HCT116 (cell line): ENCODE data around the gene GALNT18. TPM values are rescaled to one million over a fixed set of nuclear protein-coding genes. Genes with fewer than 3 reads are reported as not detected.

Experiments used
- ATAC-seq: fragments of 200-7000 bp; cut with Tn5 transposase; 2 replicates; pipeline ENCODE4 v1.9.1; 2020; ENCODE audit warnings: mild to moderate bottlenecking, moderate library complexity
- BruUV-seq: library from RNA; stranded (reverse); fragments of 400-500 nt; replicated peaks from 2 replicates; lab custom pipeline; 2021; lab: Mats Ljungman, UMichigan
- CTCF ChIA-PET: fragments of 300-600 bp; sonication (Branson Sonifier 250); formaldehyde crosslinking; loops from one replicate; lab custom pipeline; 2021; ENCODE audit warnings: antibody characterized with exemption; lab: Charles Lee
- POLR2A ChIA-PET: fragments of 300-600, 350-600 bp; sonication (Branson Sonifier 250); formaldehyde crosslinking; loops from one replicate; lab custom pipeline; 2021; ENCODE audit warnings: antibody characterized with exemption; lab: Charles Lee
- RAD21 ChIA-PET, 2 experiments: fragments of 300-600 bp; sonication (Branson Sonifier 250); formaldehyde crosslinking; loops; one replicate each; lab custom pipeline; 2023; ENCODE audit warnings: low total read pairs in 2 of 2; ENCODE audit not compliant: uncharacterized antibody in 2 of 2, unreplicated experiment in 2 of 2, low non-redundant PET in 1 of 2; lab: Charles Lee
- DNase-seq: peaks from one replicate; pipeline ENCODE4 v3.0.0-alpha.2; 2010; ENCODE audit warnings: low read depth, low spot score
- H2AFZ ChIP-seq: fragments of 200-600 bp; shearing (Covaris generic), sonication (generic); 2 replicates; pipeline ENCODE4 v1.6.1; 2017; ENCODE audit warnings: low read depth, mixed run types, mixed read lengths, antibody characterized with exemption, low read length; ENCODE audit not compliant: poor library complexity, severe bottlenecking
- H3K27ac ChIP-seq: 2 replicates; pipeline ENCODE4 v1.5.1; 2012; ENCODE audit warnings: low read depth, low read length
- H3K27me3 ChIP-seq: fragments of 200-600 bp; sonication (generic); 2 replicates; pipeline ENCODE4 v1.6.1; 2016; ENCODE audit warnings: mixed run types, low read length, mixed read lengths; ENCODE audit not compliant: insufficient read depth
- H3K36me3 ChIP-seq, 2 experiments: fragments of 200-500 bp in 1 of 2; fragments of 200-600 bp in 1 of 2; sonication (Bioruptor generic) in 1 of 2; sonication (generic) in 1 of 2; 2 replicates each; pipeline versions ENCODE4 v1.5.1 to v1.6.1; 2014 to 2016; ENCODE audit warnings: low read length in 2 of 2, inconsistent platforms in 1 of 2, mixed read lengths in 1 of 2, mixed run types in 1 of 2; ENCODE audit not compliant: insufficient read depth in 2 of 2, control insufficient read depth in 1 of 2
- H3K4me1 ChIP-seq, 2 experiments: fragments of 200-600 bp in 1 of 2; sonication (generic) in 1 of 2; 2 replicates each; pipeline versions ENCODE4 v1.5.1 to v1.6.1; 2012 to 2017; ENCODE audit warnings: low read length in 2 of 2, inconsistent platforms in 1 of 2, mild to moderate bottlenecking in 1 of 2, mixed read lengths in 1 of 2, mixed run types in 1 of 2, moderate library complexity in 1 of 2; ENCODE audit not compliant: insufficient read depth in 2 of 2, control insufficient read depth in 1 of 2
- H3K4me2 ChIP-seq: fragments of 200-600 bp; sonication (generic); 2 replicates; pipeline ENCODE4 v1.6.1; 2017; ENCODE audit warnings: mixed run types, low read length, mixed read lengths
- H3K4me3 ChIP-seq, 2 experiments: fragments of 200-600 bp in 1 of 2; sonication (generic) in 1 of 2; replicated peaks in 1 of 2; 2 replicates each; pipeline ENCODE4 v1.5.1; 2011 to 2016; ENCODE audit warnings: low read length in 2 of 2, control low read depth in 1 of 2, low read depth in 1 of 2, mild to moderate bottlenecking in 1 of 2, mixed read lengths in 1 of 2, mixed run types in 1 of 2
- H3K79me2 ChIP-seq: fragments of 200-600 bp; sonication (generic); 2 replicates; pipeline ENCODE4 v1.6.1; 2017; ENCODE audit warnings: mild to moderate bottlenecking, mixed run types, low read length, moderate library complexity, mixed read lengths; ENCODE audit not compliant: insufficient read depth
- H3K9ac ChIP-seq: fragments of 200-600 bp; sonication (generic); 2 replicates; pipeline ENCODE4 v1.6.1; 2016; ENCODE audit warnings: low read length, mixed read lengths
- H3K9me2 ChIP-seq: fragments of 200-600 bp; sonication (generic), shearing (Covaris generic); 2 replicates; pipeline ENCODE4 v1.6.1; 2017; ENCODE audit warnings: mixed run types, mild to moderate bottlenecking, moderate library complexity; ENCODE audit not compliant: insufficient read depth
- H3K9me3 ChIP-seq, 2 experiments: fragments of 200-500 bp in 1 of 2; fragments of 200-600 bp in 1 of 2; sonication (Bioruptor generic) in 1 of 2; sonication (generic) in 1 of 2; 2 replicates each; pipeline ENCODE4 v1.6.1; 2014 to 2017; ENCODE audit warnings: low read length in 2 of 2, mixed read lengths in 2 of 2, inconsistent platforms in 1 of 2, low read depth in 1 of 2, mild to moderate bottlenecking in 1 of 2, mixed run types in 1 of 2, moderate library complexity in 1 of 2; ENCODE audit not compliant: control insufficient read depth in 1 of 2, insufficient read depth in 1 of 2
- H4K20me1 ChIP-seq: fragments of 200-600 bp; sonication (generic), shearing (Covaris generic); 2 replicates; pipeline ENCODE4 v1.6.1; 2017; ENCODE audit warnings: mixed run types, mild to moderate bottlenecking, moderate library complexity; ENCODE audit not compliant: insufficient read depth
- CEBPB ChIP-seq: IDR thresholded peaks from 2 replicates; pipeline ENCODE4 v1.6.1; 2012; ENCODE audit warnings: low read depth
- EGR1 ChIP-seq: IDR thresholded peaks from 2 replicates; pipeline ENCODE4 v1.6.1; 2012; ENCODE audit warnings: low read depth
- EZH2 ChIP-seq: fragments of 200-600 bp; sonication (generic); IDR thresholded peaks from 2 replicates; pipeline ENCODE4 v1.6.1; 2017; ENCODE audit warnings: antibody characterized with exemption, mixed run types
- FOSL1 ChIP-seq: IDR thresholded peaks from 2 replicates; pipeline ENCODE4 v1.6.1; 2012; ENCODE audit warnings: low read depth
- RAD21 ChIP-seq: IDR thresholded peaks from 2 replicates; pipeline ENCODE4 v1.6.1; 2012; ENCODE audit warnings: low read depth, mild to moderate bottlenecking
- REST ChIP-seq: IDR thresholded peaks from 2 replicates; pipeline ENCODE4 v1.6.1; 2012; ENCODE audit warnings: low read depth
- SRF ChIP-seq: IDR thresholded peaks from 2 replicates; pipeline ENCODE4 v1.6.1; 2012; ENCODE audit warnings: low read depth
- TCF7L2 ChIP-seq: IDR thresholded peaks from 2 replicates; pipeline ENCODE4 v1.7.0; 2011; ENCODE audit warnings: borderline replicate concordance, inconsistent platforms; ENCODE audit not compliant: insufficient read depth, insufficient read length; ENCODE audit errors: extremely low read depth
- intact Hi-C: fragments of 100-400 bp; cut with micrococcal nuclease; formaldehyde crosslinking; loops from 2 replicates; pipeline ENCODE4 v1.10.0; 2022
- total RNA-seq: library from RNA; stranded (reverse); gene quantifications from one replicate; pipeline ENCODE4 v1.2.1, GENCODE V29; 2021; ENCODE audit not compliant: unreplicated experiment

Gene GALNT18
- total RNA-seq, 1 experiment from 2014 or later = 19.9 TPM

- peaks cover 10% of the 10 kb centered on the region; the same call in 1 of the 2 replicates for H3K79me2 ChIP-seq
- ChIA-PET CTCF (no interaction called here), RAD21 (no interaction called here), POLR2A (no interaction called here)
- 0 out of 2 replicates have a peak, but pooled peaks cover 5% of the 10 kb centered on the region for H3K9me2 ChIP-seq
- H3K4me2 ChIP-seq = no peak overlapping the region
- H3K9ac ChIP-seq = no peak overlapping the region
- no peak overlapping the region for H3K4me3 ChIP-seq
- H3K4me1 ChIP-seq = peaks cover 21 to 38% of the 10 kb centered on the region in 2 experiments
- intact Hi-C loops = no loop called here
- no peak for DNase-seq
- ATAC-seq = no peak
- H3K36me3 ChIP-seq = no peaks in the 10 kb centered on the region
- no peak overlapping the region for H3K27ac ChIP-seq
- H3K27me3 ChIP-seq = no peaks in the 10 kb centered on the region
- no peaks in the 10 kb centered on the region for H3K9me3 ChIP-seq
- H2AFZ ChIP-seq = no peak overlapping the region
- no peaks in the 10 kb centered on the region for H4K20me1 ChIP-seq
- BruUV-seq = no TSS peak
- TF ChIP-seq FOSL1 (no peak), RAD21 (no peak), TCF7L2 (no peak), CEBPB (no peak)
These were observed 49.9 kb downstream of the GALNT18 start for GRCh38 chr11:11571893-11572292.

GRCh38 chr11:11570823-11571222 lies 51.0 kb downstream of the GALNT18 start:
- no TSS peak for BruUV-seq
- H3K4me3 ChIP-seq = no peak overlapping the region
- H3K36me3 ChIP-seq = no peaks in the 10 kb centered on the region
- ATAC-seq (no peak), DNase-seq (no peak)
- CTCF ChIA-PET = no interaction called here
- H2AFZ ChIP-seq = no peak overlapping the region
- POLR2A ChIA-PET = no interaction called here
- intact Hi-C loops = no loop called here
- H3K9me2 ChIP-seq = 0 out of 2 replicates have a peak, but pooled peaks cover 5% of the 10 kb centered on the region
- 0 out of 2 replicates have a peak overlapping the region, but pooled peaks have one; percentile 63 for H3K4me2 ChIP-seq
- no peak overlapping the region for H3K9ac ChIP-seq
- no peaks in the 10 kb centered on the region for H3K9me3 ChIP-seq
- no peak for TF ChIP-seq EZH2
- no peak for TF ChIP-seq FOSL1
- no peak for TF ChIP-seq SRF
- no peak for TF ChIP-seq EGR1
- TF ChIP-seq REST = no peak
- H3K27ac ChIP-seq = no peak overlapping the region
- H3K4me1 ChIP-seq = peaks cover 21 to 38% of the 10 kb centered on the region in 2 experiments
- RAD21 ChIA-PET = no interaction called here
- H3K79me2 ChIP-seq = peaks cover 14% of the 10 kb centered on the region; the same call in 1 of the 2 replicates
- H4K20me1 ChIP-seq = no peaks in the 10 kb centered on the region
- H3K27me3 ChIP-seq = no peaks in the 10 kb centered on the region
